GM13977 (cell line): Measurements from ENCODE around the gene SLC12A6.

ENCODE experiments used
- DNase-seq: peaks from one replicate; pipeline ENCODE4 v3.0.0; 2012; ENCODE audit warnings: low spot score
- CTCF ChIP-seq: IDR thresholded peaks from 2 replicates; pipeline ENCODE4 v1.5.1; 2012; ENCODE audit warnings: mild to moderate bottlenecking, control low read depth; ENCODE audit not compliant: insufficient read depth; ENCODE audit errors: extremely low read depth, missing control alignments
- in situ Hi-C: fragments of 300-500 bp; cut with MboI; formaldehyde crosslinking; loops from one replicate; pipeline ENCODE4 v1.12.0; 2022; ENCODE audit warnings: low sequenced_read_pairs, low pct_unique_long_range_greater_than_20kb, mixed read lengths, inconsistent platforms; ENCODE audit not compliant: unreplicated experiment

Gene SLC12A6

GRCh38 chr15:34188711-34189110, 148.9 kb downstream of the SLC12A6 start:
- TF ChIP-seq CTCF, result no peak
- no peak for DNase-seq
- in situ Hi-C loops, result no loop called here

- in situ Hi-C loops, result no loop called here
- TF ChIP-seq CTCF, result no peak
- no peak for DNase-seq
These were observed 151.9 kb downstream of the SLC12A6 start for GRCh38 chr15:34185666-34186065.

GRCh38 chr15:34182942-34183341, 154.6 kb downstream of the SLC12A6 start:
- no peak for DNase-seq

More at GRCh38 chr15:34182942-34183341, 154.6 kb downstream of the SLC12A6 start:
- no peak for TF ChIP-seq CTCF
- in situ Hi-C loops, result no loop called here
